ENCODE results near the gene ATG9A. TPM values are rescaled to one million over a fixed set of nuclear protein-coding genes. Genes with fewer than 3 reads are reported as not detected.

Gene ATG9A
- total and polyA plus RNA-seq, 9 of the 15 experiments (the other 6 are each of a cell fraction or from before 2014, with no cell fraction given) = 0.25 to 65.6 (median 23.4) TPM

DNA sequence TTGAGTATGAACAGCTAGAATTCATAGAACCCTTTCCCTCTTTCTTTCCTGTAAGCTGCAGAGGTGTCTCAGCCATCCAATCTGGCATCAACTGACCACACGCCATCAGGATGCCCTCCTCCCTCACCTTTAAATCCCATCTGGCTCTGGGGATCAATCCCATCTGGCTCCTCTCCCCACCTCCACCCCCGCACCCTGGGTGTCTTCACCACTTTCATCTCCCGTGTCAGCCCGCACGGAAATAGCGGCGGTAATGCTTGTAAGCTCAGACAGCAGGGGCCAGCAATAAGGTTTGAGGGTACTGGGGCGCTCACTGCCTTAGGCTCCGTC is 23.1 kb upstream of the ATG9A start:
- no peak for FAIRE-seq
- Histone ChIP-seq H3K27ac (ENCODE audit: extremely low read depth, low read depth, low read length) (peak overlapping the region; percentile 75), H4K20me1 (replicated peaks; ENCODE audit: control insufficient read depth, insufficient read depth, low read length) (0 out of 2 replicates have a peak, but pooled peaks cover 3% of the 10 kb centered on the region), H3K27me3 (ENCODE audit: control insufficient read depth in 2 of 2, insufficient read depth in 2 of 2, low read length in 2 of 2) (0 out of 5 replicates have a peak, but pooled peaks cover 0 to 4% of the 10 kb centered on the region in 2 experiments), H3K9me3 (replicated peaks; ENCODE audit: control insufficient read depth, insufficient read depth, low read depth, low read length) (no peaks in the 10 kb centered on the region), H3K4me1 (replicated peaks in 1 of 2; ENCODE audit: control insufficient read depth in 2 of 2, insufficient read depth in 2 of 2, low read length in 2 of 2) (peaks cover 18 to 47% of the 10 kb centered on the region in 2 experiments; a peak in 4 of 5 replicates), H3K9me1 (ENCODE audit: control insufficient read depth, insufficient read depth, low read length) (no peaks in the 10 kb centered on the region), H3K9ac (ENCODE audit: insufficient read depth in 1 of 2, low read depth in 2 of 2, low read length in 2 of 2) (peak overlapping the region; percentile 71 to 92), H3K4me2 (ENCODE audit: insufficient read depth, low read length) (peak overlapping the region; percentile 82), H2AFZ (ENCODE audit: low read depth, low read length) (peak overlapping the region; percentile 77), H3K4me3 (peak overlapping the region; percentile 58), H3K79me2 (ENCODE audit: control insufficient read depth, insufficient read depth, low read length) (peaks cover 24% of the 10 kb centered on the region), H3K36me3 (ENCODE audit: control insufficient read depth, insufficient read depth, low read length) (peaks cover 46% of the 10 kb centered on the region; the same call in 2 of the 3 replicates)
- intact Hi-C loops (cut with micrococcal nuclease) = loop anchor here (2.0 kb wide), 1 partner anchor 26 kb away; the partner anchor contains the start of gene DNAJB2
- ATAC-seq = peak; percentile 5
- 4% methylated on average over 8 of the region's 9 CpGs for WGBS (ENCODE audit: insufficient coverage, low coverage, missing lambda C conversion rate)
- in situ Hi-C loops (cut with MboI) = no loop called here
- DNase-seq (ENCODE audit: extremely low read depth in 1 of 4, low spot score in 3 of 4) = peak; percentile 13 to 52 (median 31)
- no peak for TF ChIP-seq ATF1 (CRISPR knock-in tag; IDR thresholded peaks at IDR 0.05)
- 0 out of 2 replicates have a peak, but pooled peaks have one; percentile 3 for TF ChIP-seq ATF1 (tag; IDR thresholded peaks at IDR 0.05)
- no peak for TF ChIP-seq ESRRB (CRISPR knock-in tag; IDR thresholded peaks at IDR 0.05; ENCODE audit: borderline replicate concordance)
- TF ChIP-seq, protein P1, sequence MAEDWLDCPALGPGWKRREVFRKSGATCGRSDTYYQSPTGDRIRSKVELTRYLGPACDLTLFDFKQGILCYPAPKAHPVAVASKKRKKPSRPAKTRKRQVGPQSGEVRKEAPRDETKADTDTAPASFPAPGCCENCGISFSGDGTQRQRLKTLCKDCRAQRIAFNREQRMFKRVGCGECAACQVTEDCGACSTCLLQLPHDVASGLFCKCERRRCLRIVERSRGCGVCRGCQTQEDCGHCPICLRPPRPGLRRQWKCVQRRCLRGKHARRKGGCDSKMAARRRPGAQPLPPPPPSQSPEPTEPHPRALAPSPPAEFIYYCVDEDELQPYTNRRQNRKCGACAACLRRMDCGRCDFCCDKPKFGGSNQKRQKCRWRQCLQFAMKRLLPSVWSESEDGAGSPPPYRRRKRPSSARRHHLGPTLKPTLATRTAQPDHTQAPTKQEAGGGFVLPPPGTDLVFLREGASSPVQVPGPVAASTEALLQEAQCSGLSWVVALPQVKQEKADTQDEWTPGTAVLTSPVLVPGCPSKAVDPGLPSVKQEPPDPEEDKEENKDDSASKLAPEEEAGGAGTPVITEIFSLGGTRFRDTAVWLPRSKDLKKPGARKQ (CRISPR knock-in tag; IDR thresholded peaks at IDR 0.05) = no peak
- TF ChIP-seq CBX2 (IDR thresholded peaks at IDR 0.05; ENCODE audit: insufficient read depth, low read length, poor library complexity, severe bottlenecking) = no peak
- TF ChIP-seq, protein P2, sequence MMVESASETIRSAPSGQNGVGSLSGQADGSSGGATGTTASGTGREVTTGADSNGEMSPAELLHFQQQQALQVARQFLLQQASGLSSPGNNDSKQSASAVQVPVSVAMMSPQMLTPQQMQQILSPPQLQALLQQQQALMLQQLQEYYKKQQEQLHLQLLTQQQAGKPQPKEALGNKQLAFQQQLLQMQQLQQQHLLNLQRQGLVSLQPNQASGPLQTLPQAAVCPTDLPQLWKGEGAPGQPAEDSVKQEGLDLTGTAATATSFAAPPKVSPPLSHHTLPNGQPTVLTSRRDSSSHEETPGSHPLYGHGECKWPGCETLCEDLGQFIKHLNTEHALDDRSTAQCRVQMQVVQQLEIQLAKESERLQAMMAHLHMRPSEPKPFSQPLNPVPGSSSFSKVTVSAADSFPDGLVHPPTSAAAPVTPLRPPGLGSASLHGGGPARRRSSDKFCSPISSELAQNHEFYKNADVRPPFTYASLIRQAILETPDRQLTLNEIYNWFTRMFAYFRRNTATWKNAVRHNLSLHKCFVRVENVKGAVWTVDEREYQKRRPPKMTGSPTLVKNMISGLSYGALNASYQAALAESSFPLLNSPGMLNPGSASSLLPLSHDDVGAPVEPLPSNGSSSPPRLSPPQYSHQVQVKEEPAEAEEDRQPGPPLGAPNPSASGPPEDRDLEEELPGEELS (CRISPR knock-in tag; IDR thresholded peaks at IDR 0.05; ENCODE audit: borderline replicate concordance) = no peak
- peak; percentile 83 for TF ChIP-seq EGR1 (conservative IDR thresholded peaks at IDR 0.05)
- no TSS peak for BruUV-seq (replicated peaks)
- ChIA-PET POLR2A (interaction anchor here (0.6 to 1.5 kb wide), 7 partner anchors 9 to 345 kb away, joined by 3 to 7 read pairs (median 4); no protein-coding TSS in a partner anchor), CTCF (ENCODE audit: low intra/inter-chr PET ratio) (no interaction called here)
